H9 (cell line): Measurements from ENCODE around the gene CDKL1. TPM values are rescaled to one million over a fixed set of nuclear protein-coding genes. Genes with fewer than 3 reads are reported as not detected.

ENCODE experiments used
- DNase-seq: peaks from one replicate; pipeline ENCODE4 v3.0.0-alpha.2; 2017
- H2AFZ ChIP-seq: one replicate; pipeline ENCODE4 v1.6.1; 2013; ENCODE audit warnings: mild to moderate bottlenecking, low read length, control low read depth, moderate library complexity
- H2AK5ac ChIP-seq: 2 replicates; pipeline ENCODE4 v1.6.1; 2013; ENCODE audit warnings: low read length, control low read depth, mixed read lengths; ENCODE audit not compliant: insufficient read length
- H2BK120ac ChIP-seq: one replicate; pipeline ENCODE4 v1.6.1; 2013; ENCODE audit warnings: low read depth, mild to moderate bottlenecking, low read length, control low read depth, inconsistent platforms; ENCODE audit not compliant: poor library complexity, severe bottlenecking
- H2BK12ac ChIP-seq: 2 replicates; pipeline ENCODE4 v1.6.1; 2013; ENCODE audit warnings: low read length, control low read depth, mixed read lengths, low read depth; ENCODE audit not compliant: insufficient read length
- H2BK15ac ChIP-seq: 2 replicates; pipeline ENCODE4 v1.6.1; 2013; ENCODE audit warnings: low read depth, low read length, control low read depth
- H2BK20ac ChIP-seq: one replicate; pipeline ENCODE4 v1.6.1; 2013; ENCODE audit warnings: low read depth, mild to moderate bottlenecking, low read length, control low read depth, inconsistent platforms; ENCODE audit not compliant: poor library complexity, severe bottlenecking
- H2BK5ac ChIP-seq: 2 replicates; pipeline ENCODE4 v1.6.1; 2013; ENCODE audit warnings: low read length, control low read depth, mixed read lengths; ENCODE audit not compliant: insufficient read length
- H3K14ac ChIP-seq: 2 replicates; pipeline ENCODE4 v1.6.1; 2013; ENCODE audit warnings: low read length, control low read depth; ENCODE audit not compliant: insufficient read depth
- H3K18ac ChIP-seq: 2 replicates; pipeline ENCODE4 v1.6.1; 2013; ENCODE audit warnings: low read depth, mild to moderate bottlenecking, mixed read lengths, low read length, control low read depth; ENCODE audit not compliant: insufficient read length
- H3K23ac ChIP-seq: 2 replicates; pipeline ENCODE4 v1.6.1; 2013; ENCODE audit warnings: low read length, control low read depth, mixed read lengths, low read depth; ENCODE audit not compliant: insufficient read length
- H3K23me2 ChIP-seq: 2 replicates; pipeline ENCODE4 v1.6.1; 2013; ENCODE audit warnings: low read depth, mild to moderate bottlenecking, mixed read lengths, low read length, control low read depth; ENCODE audit not compliant: insufficient read length, poor library complexity, severe bottlenecking
- H3K27ac ChIP-seq: 2 replicates; pipeline ENCODE4 v1.5.1; 2013; ENCODE audit warnings: low read length, control low read depth, mixed read lengths, low read depth; ENCODE audit not compliant: insufficient read length
- H3K27me3 ChIP-seq: 2 replicates; pipeline ENCODE4 v1.6.1; 2013; ENCODE audit warnings: low read length, control low read depth, inconsistent platforms; ENCODE audit not compliant: insufficient read depth
- H3K4ac ChIP-seq: 2 replicates; pipeline ENCODE4 v1.6.1; 2013; ENCODE audit warnings: low read depth, mild to moderate bottlenecking, control low read depth, inconsistent platforms, low read length, moderate library complexity
- H3K4me1 ChIP-seq: 2 replicates; pipeline ENCODE4 v1.6.1; 2013; ENCODE audit warnings: low read length, control low read depth, inconsistent platforms; ENCODE audit not compliant: insufficient read depth
- H3K4me2 ChIP-seq: 2 replicates; pipeline ENCODE4 v1.6.1; 2013; ENCODE audit warnings: low read length, control low read depth, mixed read lengths; ENCODE audit not compliant: insufficient read length, insufficient read depth
- H3K56ac ChIP-seq: 2 replicates; pipeline ENCODE4 v1.6.1; 2013; ENCODE audit warnings: low read depth, mild to moderate bottlenecking, mixed read lengths, low read length, control low read depth; ENCODE audit not compliant: insufficient read length
- H3K79me1 ChIP-seq: 2 replicates; pipeline ENCODE4 v1.6.1; 2013; ENCODE audit warnings: low read depth, mild to moderate bottlenecking, moderate library complexity, low read length, control low read depth, inconsistent platforms; ENCODE audit not compliant: insufficient read depth, poor library complexity, severe bottlenecking
- H3K79me2 ChIP-seq: 2 replicates; pipeline ENCODE4 v1.6.1; 2013; ENCODE audit warnings: low read length, control low read depth, inconsistent platforms; ENCODE audit not compliant: insufficient read depth
- H3K9ac ChIP-seq: 2 replicates; pipeline ENCODE4 v1.6.1; 2013; ENCODE audit warnings: low read length, control low read depth, mixed read lengths; ENCODE audit not compliant: insufficient read length; ENCODE audit errors: extremely low read depth
- H3K9me3 ChIP-seq: one replicate; pipeline ENCODE4 v1.6.1; 2013; ENCODE audit warnings: low read depth, low read length, inconsistent platforms; ENCODE audit not compliant: control insufficient read depth
- H3T11ph ChIP-seq: one replicate; pipeline ENCODE4 v1.6.1; 2013; ENCODE audit warnings: mild to moderate bottlenecking, low read length, control low read depth, inconsistent platforms
- H4K20me1 ChIP-seq: one replicate; pipeline ENCODE4 v1.6.1; 2013; ENCODE audit not compliant: control insufficient read depth, insufficient read length, insufficient read depth
- H4K5ac ChIP-seq: 2 replicates; pipeline ENCODE4 v1.6.1; 2013; ENCODE audit warnings: low read depth, mild to moderate bottlenecking, mixed read lengths, low read length, control low read depth; ENCODE audit not compliant: insufficient read length
- H4K8ac ChIP-seq: replicated peaks from 2 replicates; pipeline ENCODE4 v1.6.1; 2013; ENCODE audit warnings: low read length, control low read depth, mixed read lengths, low read depth; ENCODE audit not compliant: insufficient read length
- H4K91ac ChIP-seq: 2 replicates; pipeline ENCODE4 v1.6.1; 2013; ENCODE audit warnings: low read depth, mild to moderate bottlenecking, moderate library complexity, mixed read lengths, low read length, control low read depth; ENCODE audit not compliant: insufficient read length
- H3K27ac Mint-ChIP-seq, 3 experiments: 2 replicates in 2 of 3; 3 replicates in 1 of 3; pipeline ENCODE4 v1.8.0; 2020 to 2021; ENCODE audit warnings: mixed read lengths in 3 of 3, mild to moderate bottlenecking in 1 of 3, moderate library complexity in 1 of 3
- H3K27me3 Mint-ChIP-seq: 2 replicates; pipeline ENCODE4 v1.8.0; 2021; ENCODE audit warnings: low read depth, mild to moderate bottlenecking, moderate library complexity, mixed read lengths
- H3K36me3 Mint-ChIP-seq, 3 experiments: 2 replicates in 2 of 3; 3 replicates in 1 of 3; pipeline ENCODE4 v1.8.0; 2020 to 2021; ENCODE audit warnings: low read depth in 3 of 3, mixed read lengths in 3 of 3; ENCODE audit not compliant: insufficient read depth in 1 of 3
- H3K4me1 Mint-ChIP-seq, 2 experiments: 2 replicates each; pipeline ENCODE4 v1.8.0; 2020; ENCODE audit warnings: mixed read lengths in 2 of 2
- H3K4me3 Mint-ChIP-seq, 2 experiments: 2 replicates in 1 of 2; 3 replicates in 1 of 2; pipeline ENCODE4 v1.8.0; 2020 to 2021; ENCODE audit warnings: mild to moderate bottlenecking in 2 of 2, mixed read lengths in 2 of 2, moderate library complexity in 1 of 2
- H3K9me3 Mint-ChIP-seq, 2 experiments: 2 replicates in 1 of 2; 3 replicates in 1 of 2; pipeline ENCODE4 v1.8.0; 2020; ENCODE audit warnings: mild to moderate bottlenecking in 2 of 2, mixed read lengths in 2 of 2, moderate library complexity in 1 of 2
- CTCF ChIP-seq: fragments of 200-600 bp; sonication (generic); conservative IDR thresholded peaks from 3 replicates; pipeline ENCODE4 v1.8.0; 2021; ENCODE audit warnings: antibody characterized with exemption, mild to moderate bottlenecking
- WGBS: extraction: QIAGEN DNeasy Blood & Tissue Kit; methylation state at CpG from one replicate; pipeline ENCODE4 v1.1.7; 2013; ENCODE audit warnings: missing lambda C conversion rate, low lambda C conversion rate, mixed read lengths; ENCODE audit not compliant: insufficient read length; ENCODE audit errors: extremely low coverage; 5-methylcytosine and 5-hydroxymethylcytosine counted together
- total RNA-seq: library from RNA; stranded (reverse); gene quantifications from 2 replicates; pipeline ENCODE4 v1.2.1, GENCODE V29; 2021

CDKL1 gene
- total RNA-seq, 1 experiment from 2014 or later = 0.72 TPM

DNA sequence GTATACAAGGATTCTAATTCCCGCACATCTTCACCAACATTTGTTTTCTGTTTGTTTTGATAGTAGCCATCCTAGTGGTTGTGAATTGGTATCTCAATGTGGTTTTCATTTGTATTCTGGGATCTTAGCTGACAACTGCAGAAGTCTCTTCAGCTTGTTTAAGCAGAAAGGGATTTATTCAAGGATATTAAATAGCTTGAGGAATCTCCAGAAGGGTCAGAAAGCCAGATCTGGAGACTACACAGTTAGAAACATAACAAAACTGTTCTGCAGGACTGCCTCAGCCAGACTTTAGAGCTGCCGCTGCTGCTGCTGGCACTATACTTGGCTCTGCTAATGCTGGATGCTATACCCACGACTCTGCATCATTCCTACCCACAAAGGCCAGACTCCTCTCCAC, 13.4 kb upstream of the CDKL1 start:
- no peak overlapping the region for H3T11ph ChIP-seq
- H4K5ac ChIP-seq = no peak overlapping the region
- no peaks in the 10 kb centered on the region for H3K23me2 ChIP-seq
- H2AK5ac ChIP-seq = no peak overlapping the region
- Mint-ChIP-seq H3K27ac (no peak overlapping the region), H3K27me3 (no peaks in the 10 kb centered on the region; the same call in 1 of the 2 replicates), H3K4me3 (no peak overlapping the region), H3K36me3 (peaks cover 10 to 33% (median 13%) of the 10 kb centered on the region in 3 experiments), H3K4me1 (peaks cover 0 to 7% of the 10 kb centered on the region in 2 experiments; a peak in 2 of 4 replicates), H3K9me3 (peaks cover 5 to 30% of the 10 kb centered on the region in 2 experiments)
- no peak overlapping the region for H2AFZ ChIP-seq
- H3K9ac ChIP-seq = no peak overlapping the region
- H3K79me2 ChIP-seq = no peaks in the 10 kb centered on the region
- H3K27ac ChIP-seq = no peak overlapping the region
- H3K4me2 ChIP-seq = no peak overlapping the region
- TF ChIP-seq CTCF = no peak
- no peaks in the 10 kb centered on the region for H3K79me1 ChIP-seq
- no peaks in the 10 kb centered on the region for H3K4me1 ChIP-seq
- H4K91ac ChIP-seq = no peak overlapping the region
- no peak overlapping the region for H3K56ac ChIP-seq
- H3K4ac ChIP-seq = no peak overlapping the region
- H2BK5ac ChIP-seq = no peak overlapping the region
- H2BK12ac ChIP-seq = no peak overlapping the region
- no peak overlapping the region for H2BK15ac ChIP-seq
- no peaks in the 10 kb centered on the region for H4K20me1 ChIP-seq
- H3K14ac ChIP-seq = no peak overlapping the region
- H4K8ac ChIP-seq = no peak overlapping the region
- no peak for DNase-seq
- H3K27me3 ChIP-seq = no peaks in the 10 kb centered on the region
- H2BK120ac ChIP-seq = no peak overlapping the region
- WGBS = no CpG with 5 or more reads among the region's 3 CpGs
- no peaks in the 10 kb centered on the region for H3K9me3 ChIP-seq
- no peak overlapping the region for H3K23ac ChIP-seq
- no peak overlapping the region for H2BK20ac ChIP-seq
- H3K18ac ChIP-seq = no peak overlapping the region
